Measurements from ENCODE around the gene TREH.

- TF ChIP-seq POLR2AphosphoS5 (IDR thresholded peaks at IDR 0.05) (no peak), CTCF (IDR thresholded peaks at IDR 0.05) (peak in 2 of 4 experiments; percentile 39 to 40), POLR2A (IDR thresholded peaks at IDR 0.05) (no peak)
These were observed 38.9 kb downstream of the TREH start for GRCh38 chr11:118640332-118641154.

Measured in prostate gland (tissue), 2 donors.